Measurements from ENCODE around the gene THSD4.

The THSD4 gene

DNA sequence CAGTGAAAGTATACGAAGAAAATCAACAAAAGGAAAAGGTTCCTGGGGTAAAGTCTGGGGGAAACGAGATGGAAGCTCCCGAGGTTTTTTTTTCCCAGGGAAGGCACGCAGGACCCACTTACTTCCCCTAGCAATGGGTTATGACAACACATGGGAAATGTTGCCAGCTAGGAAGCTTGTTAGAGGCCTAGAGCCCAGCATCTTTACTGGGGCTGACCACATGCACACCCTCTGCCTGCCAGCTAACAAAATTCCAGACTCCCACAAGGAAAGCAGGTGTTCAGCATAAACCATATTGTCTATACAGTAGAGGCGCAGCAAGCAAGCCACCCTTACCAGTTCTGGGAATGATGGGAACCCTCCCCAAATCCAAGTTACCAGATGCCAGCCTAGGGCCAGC lies 436.3 kb downstream of the THSD4 start:
- no peak for TF ChIP-seq JUND (IDR thresholded peaks at IDR 0.05; ENCODE audit: low read depth)
- in situ Hi-C loops (cut with HindIII; ENCODE audit: low pct_unique_long_range_greater_than_20kb, low sequenced_read_pairs): no loop called here
- DNase-seq (ENCODE audit: low read depth in 1 of 2, low spot score in 1 of 2): no peak

DNA sequence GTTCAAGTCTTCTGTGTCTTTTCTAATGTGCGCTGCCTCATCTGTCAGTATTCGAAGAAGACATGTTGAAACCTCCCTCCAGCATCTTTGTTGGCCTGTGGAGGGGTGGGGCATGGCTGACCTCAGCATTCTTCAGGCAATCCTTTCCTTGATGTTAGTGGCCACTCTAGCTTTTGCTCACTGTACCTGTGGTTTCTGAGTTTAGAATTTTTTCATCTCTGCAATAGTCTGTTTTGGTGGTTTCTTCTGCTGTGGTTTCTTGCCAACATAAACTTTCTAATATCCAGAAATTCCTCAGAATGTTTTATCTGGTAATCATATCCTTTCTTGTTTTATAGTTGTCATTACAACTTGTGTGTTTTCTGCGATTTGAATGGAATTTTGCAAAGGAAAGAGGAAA lies 443.8 kb downstream of the THSD4 start:
- TF ChIP-seq JUND (IDR thresholded peaks at IDR 0.05; ENCODE audit: low read depth): no peak
- in situ Hi-C loops (cut with HindIII; ENCODE audit: low pct_unique_long_range_greater_than_20kb, low sequenced_read_pairs): no loop called here
- DNase-seq (ENCODE audit: low read depth in 1 of 2, low spot score in 1 of 2): no peak

DNA sequence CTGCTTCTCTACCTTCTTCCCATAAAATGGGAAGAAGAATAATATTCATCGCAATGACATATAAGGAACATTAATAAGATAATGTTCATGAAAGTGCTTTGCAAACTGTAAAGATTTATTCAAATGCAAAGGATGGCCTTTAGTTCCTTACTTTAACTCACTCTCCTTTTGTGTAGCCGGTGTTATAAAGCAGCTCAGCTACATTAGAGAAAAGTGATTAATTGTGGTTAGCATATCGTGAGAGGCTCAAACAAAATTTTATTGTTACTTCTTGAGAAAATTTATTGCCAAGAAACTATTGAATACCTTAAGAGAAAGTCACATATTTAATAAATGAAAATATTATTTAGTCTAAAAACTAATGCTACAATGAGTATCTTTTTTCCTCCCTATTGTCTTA lies 444.3 kb downstream of the THSD4 start:
- no peak for DNase-seq (ENCODE audit: low read depth in 1 of 2, low spot score in 1 of 2)
- in situ Hi-C loops (cut with HindIII; ENCODE audit: low pct_unique_long_range_greater_than_20kb, low sequenced_read_pairs): no loop called here
- no peak for TF ChIP-seq JUND (IDR thresholded peaks at IDR 0.05; ENCODE audit: low read depth)

DNA sequence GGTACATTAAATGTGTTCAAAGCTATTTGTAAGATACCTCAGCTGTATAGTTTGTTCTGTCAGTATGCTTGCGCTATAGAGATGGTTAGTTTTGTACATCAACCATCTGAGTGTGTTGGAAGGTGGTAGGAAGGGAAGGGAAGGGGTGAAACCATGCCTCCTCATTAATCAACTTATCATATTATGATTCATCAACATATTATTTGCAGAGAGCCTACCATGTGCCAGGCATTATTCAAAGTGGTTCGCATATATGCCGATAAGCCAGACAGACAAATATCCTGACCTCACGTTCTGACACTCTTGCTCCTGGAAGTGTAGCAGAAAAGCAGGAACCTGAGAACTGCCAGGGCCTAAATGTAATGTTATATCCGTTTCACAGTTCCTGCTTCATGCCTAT lies 447.0 kb downstream of the THSD4 start:
- no peak for DNase-seq (ENCODE audit: low read depth in 1 of 2, low spot score in 1 of 2)
- no peak for TF ChIP-seq JUND (IDR thresholded peaks at IDR 0.05; ENCODE audit: low read depth)
- in situ Hi-C loops (cut with HindIII; ENCODE audit: low pct_unique_long_range_greater_than_20kb, low sequenced_read_pairs): no loop called here

DNA sequence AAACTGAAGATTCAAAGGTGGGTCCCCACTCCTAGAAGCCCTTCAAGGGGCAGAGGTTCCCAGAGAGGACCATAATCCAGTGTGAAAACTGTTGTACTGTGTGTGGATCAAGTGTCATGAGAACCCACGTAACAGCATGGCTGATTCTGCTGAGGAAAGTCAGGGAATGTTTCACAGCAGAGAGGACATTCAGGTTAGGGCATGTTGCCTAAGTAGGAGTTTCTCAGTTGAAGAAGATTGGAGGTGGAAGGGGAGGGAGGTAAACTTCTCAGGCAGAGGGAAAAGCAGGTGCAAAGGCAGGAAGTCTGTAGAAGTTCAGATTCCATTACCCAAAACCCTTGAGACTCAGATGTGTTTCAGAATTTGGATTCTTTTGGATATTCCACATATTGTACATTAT lies 448.9 kb downstream of the THSD4 start:
- no peak for DNase-seq (ENCODE audit: low read depth in 1 of 2, low spot score in 1 of 2)
- TF ChIP-seq JUND (IDR thresholded peaks at IDR 0.05; ENCODE audit: low read depth): no peak
- in situ Hi-C loops (cut with HindIII; ENCODE audit: low pct_unique_long_range_greater_than_20kb, low sequenced_read_pairs): no loop called here

DNA sequence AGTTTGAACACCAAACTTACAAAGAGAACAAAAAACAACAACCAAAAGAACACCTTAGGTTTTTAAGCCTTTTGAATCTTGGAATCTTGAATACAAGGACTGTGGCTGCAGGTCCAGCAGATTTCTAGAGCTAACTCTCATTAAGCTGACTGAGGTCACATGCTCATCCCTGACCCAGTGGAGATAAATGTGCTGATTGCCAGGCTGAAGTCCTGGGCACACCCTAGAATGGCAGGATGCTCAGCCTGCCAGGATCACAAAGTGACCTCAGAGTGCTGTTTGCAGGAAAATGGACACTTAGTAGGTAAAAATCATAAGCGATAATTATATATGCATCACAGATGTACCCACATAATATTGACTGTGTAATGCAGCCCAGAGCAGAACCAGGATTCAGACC lies 449.7 kb downstream of the THSD4 start:
- TF ChIP-seq JUND (IDR thresholded peaks at IDR 0.05; ENCODE audit: low read depth): no peak
- in situ Hi-C loops (cut with HindIII; ENCODE audit: low pct_unique_long_range_greater_than_20kb, low sequenced_read_pairs): no loop called here
- DNase-seq (ENCODE audit: low read depth in 1 of 2, low spot score in 1 of 2): no peak

DNA sequence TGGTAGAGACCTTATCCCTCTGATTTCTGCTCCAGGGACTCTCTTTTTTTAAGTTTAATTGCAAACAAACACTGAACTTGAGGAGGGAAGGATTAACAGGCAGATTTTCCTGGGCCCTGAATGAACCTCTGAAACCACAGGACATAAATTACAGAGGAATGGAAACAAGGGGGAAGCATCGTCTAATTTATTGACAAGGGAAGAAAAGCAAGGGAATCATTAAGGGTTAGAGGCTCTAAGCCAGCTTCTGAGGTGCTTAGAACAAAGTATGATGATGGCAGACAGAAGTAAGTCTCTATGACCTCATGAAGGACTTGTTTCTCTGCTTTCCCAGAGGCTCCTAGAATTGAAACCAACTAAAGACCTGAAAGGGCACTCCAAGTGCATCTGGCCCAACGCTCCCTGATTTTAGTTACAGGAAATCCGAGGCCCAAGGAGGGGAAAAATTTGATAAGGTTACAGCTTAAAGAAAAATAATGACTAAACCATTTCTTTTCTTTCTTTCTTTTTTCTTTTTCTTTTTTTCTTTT lies 450.4 kb downstream of the THSD4 start:
- in situ Hi-C loops (cut with HindIII; ENCODE audit: low pct_unique_long_range_greater_than_20kb, low sequenced_read_pairs): no loop called here
- no peak for DNase-seq (ENCODE audit: low read depth in 1 of 2, low spot score in 1 of 2)
- no peak for TF ChIP-seq JUND (IDR thresholded peaks at IDR 0.05; ENCODE audit: low read depth)

DNA sequence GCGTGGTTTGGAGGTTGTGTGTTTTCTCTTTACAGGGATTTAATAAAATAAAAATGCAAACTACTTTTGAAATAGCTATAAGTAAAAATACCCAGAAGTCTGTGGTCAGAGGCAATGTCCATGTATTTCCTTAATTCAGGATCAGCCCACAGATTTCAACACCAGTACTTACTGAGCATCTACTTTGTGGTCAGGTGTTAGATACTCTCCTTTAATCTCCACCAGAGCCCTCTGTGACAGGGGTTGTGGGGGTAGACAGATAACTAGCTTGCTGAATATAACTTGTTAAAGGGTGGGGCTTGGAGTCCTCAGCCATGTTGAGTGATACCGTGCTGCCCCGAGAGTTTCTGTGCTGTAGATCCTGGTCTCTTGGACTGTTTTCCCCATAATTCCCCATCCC lies 451.0 kb downstream of the THSD4 start:
- no peak for TF ChIP-seq JUND (IDR thresholded peaks at IDR 0.05; ENCODE audit: low read depth)
- no peak for DNase-seq (ENCODE audit: low read depth in 1 of 2, low spot score in 1 of 2)
- in situ Hi-C loops (cut with HindIII; ENCODE audit: low pct_unique_long_range_greater_than_20kb, low sequenced_read_pairs): no loop called here

DNA sequence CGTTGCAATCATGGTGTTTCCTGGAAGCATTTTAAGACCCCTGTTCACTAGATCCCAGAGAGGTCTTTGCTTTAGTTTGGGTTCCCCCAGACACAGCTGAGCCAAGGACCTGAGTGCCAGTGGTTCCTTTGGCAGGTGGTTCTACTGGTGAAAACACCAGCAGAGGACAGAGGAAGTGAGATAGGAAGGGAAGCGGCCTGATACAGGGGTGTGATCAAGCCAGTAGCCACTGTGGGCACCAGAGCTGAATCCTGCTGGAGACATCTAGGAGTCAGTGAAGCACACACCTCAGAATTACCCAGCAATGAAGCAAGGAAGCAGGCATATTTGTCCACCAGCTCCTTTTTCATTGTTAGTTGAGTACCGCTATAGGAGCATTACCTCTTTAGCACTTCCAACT lies 451.9 kb downstream of the THSD4 start:
- in situ Hi-C loops (cut with HindIII; ENCODE audit: low pct_unique_long_range_greater_than_20kb, low sequenced_read_pairs): no loop called here
- TF ChIP-seq JUND (IDR thresholded peaks at IDR 0.05; ENCODE audit: low read depth): no peak
- DNase-seq (ENCODE audit: low read depth in 1 of 2, low spot score in 1 of 2): no peak

DNA sequence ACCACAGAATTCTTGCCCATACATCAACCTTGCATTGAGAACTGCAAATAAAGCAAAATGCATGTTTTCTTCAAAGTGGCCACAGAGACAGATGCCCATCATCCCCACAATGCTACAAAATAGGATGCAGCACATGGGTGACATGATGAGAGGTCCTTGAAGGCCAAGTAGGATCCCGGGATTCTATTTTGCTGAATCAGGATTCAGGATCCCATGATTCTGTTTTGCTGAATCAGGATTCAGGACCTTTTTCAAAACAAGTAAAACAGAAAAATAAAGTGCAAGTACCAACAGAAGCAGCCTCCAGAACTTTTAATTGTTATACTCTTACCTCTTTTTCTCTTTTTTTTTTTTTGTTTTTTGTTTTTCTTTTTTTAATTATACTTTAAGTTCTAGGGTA lies 453.0 kb downstream of the THSD4 start:
- no peak for DNase-seq (ENCODE audit: low read depth in 1 of 2, low spot score in 1 of 2)
- no peak for TF ChIP-seq JUND (IDR thresholded peaks at IDR 0.05; ENCODE audit: low read depth)
- in situ Hi-C loops (cut with HindIII; ENCODE audit: low pct_unique_long_range_greater_than_20kb, low sequenced_read_pairs): no loop called here

DNA sequence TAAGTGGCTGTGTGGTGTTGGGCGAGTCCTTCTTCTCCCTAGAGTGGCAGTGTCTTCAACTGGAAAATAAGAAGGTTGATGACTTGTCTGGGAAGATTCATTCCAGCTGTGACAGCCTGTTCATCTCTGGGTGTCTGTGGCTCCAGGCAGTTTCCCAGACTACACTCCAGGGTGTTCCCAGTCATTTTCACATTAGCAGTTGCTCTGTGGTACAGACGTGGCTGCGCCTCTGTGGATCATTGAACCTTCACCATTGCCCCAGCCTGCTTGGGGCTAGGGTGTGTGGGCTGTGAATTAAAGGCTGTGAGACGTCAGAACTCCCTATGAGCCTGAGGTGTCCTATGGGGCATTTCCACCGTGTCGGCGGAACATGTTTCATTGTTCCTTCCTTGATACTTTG lies 455.5 kb downstream of the THSD4 start:
- in situ Hi-C loops (cut with HindIII; ENCODE audit: low pct_unique_long_range_greater_than_20kb, low sequenced_read_pairs): no loop called here
- TF ChIP-seq JUND (IDR thresholded peaks at IDR 0.05; ENCODE audit: low read depth): no peak
- no peak for DNase-seq (ENCODE audit: low read depth in 1 of 2, low spot score in 1 of 2)

DNA sequence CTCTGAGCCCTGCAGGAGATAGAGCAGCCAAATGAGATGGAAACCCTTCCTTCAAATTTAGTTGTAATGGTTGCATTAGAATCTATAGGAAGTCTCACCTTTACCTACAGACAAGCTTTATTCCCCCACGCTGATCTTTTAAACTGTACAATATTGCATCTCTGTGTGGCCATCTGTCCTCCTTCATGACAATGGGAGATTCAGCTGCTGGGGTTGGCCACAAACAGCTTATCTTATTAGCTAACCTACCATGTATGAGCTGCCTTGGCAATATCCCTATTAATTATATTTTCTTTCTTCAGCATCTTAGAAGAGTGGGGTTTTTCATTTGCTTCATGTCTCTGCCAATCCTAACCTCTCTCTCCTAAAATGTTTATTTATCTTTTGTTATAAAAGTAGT lies 456.4 kb downstream of the THSD4 start:
- in situ Hi-C loops (cut with HindIII; ENCODE audit: low pct_unique_long_range_greater_than_20kb, low sequenced_read_pairs): no loop called here
- no peak for TF ChIP-seq JUND (IDR thresholded peaks at IDR 0.05; ENCODE audit: low read depth)
- no peak for DNase-seq (ENCODE audit: low read depth in 1 of 2, low spot score in 1 of 2)

DNA sequence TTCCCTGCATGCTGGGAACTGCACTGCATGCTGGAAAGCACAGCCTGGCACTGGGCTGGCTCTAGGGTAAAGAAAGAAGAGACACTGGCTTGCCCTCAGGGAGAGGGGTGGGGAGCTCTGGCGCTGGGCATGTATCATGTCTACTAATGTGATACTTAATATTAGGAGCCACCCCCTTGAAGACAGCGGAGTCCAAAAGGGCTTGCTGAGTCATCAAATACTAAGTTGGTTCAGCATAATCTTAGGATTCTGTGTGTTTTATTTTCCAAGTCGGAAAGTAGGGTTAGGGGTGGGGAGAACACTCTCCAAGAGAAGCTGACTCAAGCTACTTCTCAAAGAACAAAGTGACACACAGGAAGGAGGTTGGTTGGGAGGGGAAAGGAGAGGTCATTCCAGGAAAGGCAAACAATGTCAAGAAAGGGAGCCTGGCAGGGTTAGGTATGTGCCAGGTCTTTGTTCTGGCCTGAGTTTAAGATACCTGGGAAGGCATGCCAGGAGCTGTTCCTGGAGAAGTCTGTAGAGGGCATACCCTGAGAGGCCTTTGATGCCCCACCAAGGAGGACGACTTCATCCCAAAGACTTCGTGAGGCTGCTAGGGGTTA lies 457.3 kb downstream of the THSD4 start:
- no peak for TF ChIP-seq JUND (IDR thresholded peaks at IDR 0.05; ENCODE audit: low read depth)
- in situ Hi-C loops (cut with HindIII; ENCODE audit: low pct_unique_long_range_greater_than_20kb, low sequenced_read_pairs): no loop called here

DNA sequence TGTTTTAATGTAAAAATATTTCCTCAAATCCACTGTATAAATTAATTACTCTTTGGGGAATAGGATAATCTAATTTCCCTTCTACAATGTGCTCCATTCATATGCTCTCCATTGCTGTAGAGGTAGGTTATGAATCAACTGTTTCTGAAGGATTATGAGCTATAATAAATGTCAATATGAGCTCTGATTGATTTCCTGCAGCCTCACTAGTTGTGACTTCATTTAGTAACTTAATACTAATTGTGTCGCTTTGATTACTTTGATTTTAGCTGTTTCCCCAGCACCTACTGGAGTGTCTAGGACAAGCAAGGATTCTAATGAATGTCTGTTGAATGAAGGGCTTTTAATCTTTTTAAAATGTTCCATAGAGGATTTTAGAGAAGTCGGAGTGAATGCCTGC lies 458.3 kb downstream of the THSD4 start:
- in situ Hi-C loops (cut with HindIII; ENCODE audit: low pct_unique_long_range_greater_than_20kb, low sequenced_read_pairs): no loop called here

More for the DNA sequence above, 457.3 kb downstream of the THSD4 start:
- peak in 1 of 2 experiments; percentile 67 for DNase-seq (ENCODE audit: low read depth in 1 of 2, low spot score in 1 of 2)

More for the DNA sequence above, 458.3 kb downstream of the THSD4 start:
- DNase-seq (ENCODE audit: low read depth in 1 of 2, low spot score in 1 of 2): no peak
- TF ChIP-seq JUND (IDR thresholded peaks at IDR 0.05; ENCODE audit: low read depth): no peak
